Measurements from ENCODE around the gene PKNOX1. TPM values are rescaled to one million over a fixed set of nuclear protein-coding genes. Genes with fewer than 3 reads are reported as not detected.

The PKNOX1 gene
- total and polyA plus RNA-seq, 9 of the 15 experiments (the other 6 are each of a cell fraction or from before 2014, with no cell fraction given) = 8.8 to 25.9 (median 13.2) TPM

- TF ChIP-seq CTCF (IDR thresholded peaks at IDR 0.05 in 2 of 3, conservative IDR thresholded peaks at IDR 0.05 in 1 of 3; ENCODE audit: insufficient read depth in 2 of 3, low read depth in 1 of 3, low read length in 3 of 3) (peak in 1 of 3 experiments; percentile 85; a peak in 2 of 6 replicates), LEF1 (IDR thresholded peaks at IDR 0.05) (peak; percentile 68), POLR2H (tag; IDR thresholded peaks at IDR 0.05; ENCODE audit: low read depth) (no peak), CTCFL (IDR thresholded peaks at IDR 0.05; ENCODE audit: borderline replicate concordance, insufficient read depth, low read depth, low read length, poor library complexity, severe bottlenecking) (peak; percentile 2), BRCA1 (IDR thresholded peaks at IDR 0.05) (no peak), BRCA1 (CRISPR knock-in tag; IDR thresholded peaks at IDR 0.05) (no peak), SMAD1 (IDR thresholded peaks at IDR 0.05; ENCODE audit: low read depth, low read length, partially characterized antibody) (no peak), ATF2 (CRISPR knock-in tag; IDR thresholded peaks at IDR 0.05) (no peak), FOSL1 (tag; conservative IDR thresholded peaks at IDR 0.05) (peak; percentile 38; the same call in 1 of the 2 replicates), ARID1B (IDR thresholded peaks at IDR 0.05) (0 out of 2 replicates have a peak, but pooled peaks have one; percentile 35), ZBTB1 (CRISPR knock-in tag; IDR thresholded peaks at IDR 0.05; ENCODE audit: borderline replicate concordance, low read depth) (no peak), ARNT (IDR thresholded peaks at IDR 0.05) (no peak)
- TF ChIP-seq, protein P1, sequence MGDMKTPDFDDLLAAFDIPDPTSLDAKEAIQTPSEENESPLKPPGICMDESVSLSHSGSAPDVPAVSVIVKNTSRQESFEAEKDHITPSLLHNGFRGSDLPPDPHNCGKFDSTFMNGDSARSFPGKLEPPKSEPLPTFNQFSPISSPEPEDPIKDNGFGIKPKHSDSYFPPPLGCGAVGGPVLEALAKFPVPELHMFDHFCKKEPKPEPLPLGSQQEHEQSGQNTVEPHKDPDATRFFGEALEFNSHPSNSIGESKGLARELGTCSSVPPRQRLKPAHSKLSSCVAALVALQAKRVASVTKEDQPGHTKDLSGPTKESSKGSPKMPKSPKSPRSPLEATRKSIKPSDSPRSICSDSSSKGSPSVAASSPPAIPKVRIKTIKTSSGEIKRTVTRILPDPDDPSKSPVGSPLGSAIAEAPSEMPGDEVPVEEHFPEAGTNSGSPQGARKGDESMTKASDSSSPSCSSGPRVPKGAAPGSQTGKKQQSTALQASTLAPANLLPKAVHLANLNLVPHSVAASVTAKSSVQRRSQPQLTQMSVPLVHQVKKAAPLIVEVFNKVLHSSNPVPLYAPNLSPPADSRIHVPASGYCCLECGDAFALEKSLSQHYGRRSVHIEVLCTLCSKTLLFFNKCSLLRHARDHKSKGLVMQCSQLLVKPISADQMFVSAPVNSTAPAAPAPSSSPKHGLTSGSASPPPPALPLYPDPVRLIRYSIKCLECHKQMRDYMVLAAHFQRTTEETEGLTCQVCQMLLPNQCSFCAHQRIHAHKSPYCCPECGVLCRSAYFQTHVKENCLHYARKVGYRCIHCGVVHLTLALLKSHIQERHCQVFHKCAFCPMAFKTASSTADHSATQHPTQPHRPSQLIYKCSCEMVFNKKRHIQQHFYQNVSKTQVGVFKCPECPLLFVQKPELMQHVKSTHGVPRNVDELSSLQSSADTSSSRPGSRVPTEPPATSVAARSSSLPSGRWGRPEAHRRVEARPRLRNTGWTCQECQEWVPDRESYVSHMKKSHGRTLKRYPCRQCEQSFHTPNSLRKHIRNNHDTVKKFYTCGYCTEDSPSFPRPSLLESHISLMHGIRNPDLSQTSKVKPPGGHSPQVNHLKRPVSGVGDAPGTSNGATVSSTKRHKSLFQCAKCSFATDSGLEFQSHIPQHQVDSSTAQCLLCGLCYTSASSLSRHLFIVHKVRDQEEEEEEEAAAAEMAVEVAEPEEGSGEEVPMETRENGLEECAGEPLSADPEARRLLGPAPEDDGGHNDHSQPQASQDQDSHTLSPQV (IDR thresholded peaks at IDR 0.05) = peak; percentile 82
- TF ChIP-seq, protein P2, sequence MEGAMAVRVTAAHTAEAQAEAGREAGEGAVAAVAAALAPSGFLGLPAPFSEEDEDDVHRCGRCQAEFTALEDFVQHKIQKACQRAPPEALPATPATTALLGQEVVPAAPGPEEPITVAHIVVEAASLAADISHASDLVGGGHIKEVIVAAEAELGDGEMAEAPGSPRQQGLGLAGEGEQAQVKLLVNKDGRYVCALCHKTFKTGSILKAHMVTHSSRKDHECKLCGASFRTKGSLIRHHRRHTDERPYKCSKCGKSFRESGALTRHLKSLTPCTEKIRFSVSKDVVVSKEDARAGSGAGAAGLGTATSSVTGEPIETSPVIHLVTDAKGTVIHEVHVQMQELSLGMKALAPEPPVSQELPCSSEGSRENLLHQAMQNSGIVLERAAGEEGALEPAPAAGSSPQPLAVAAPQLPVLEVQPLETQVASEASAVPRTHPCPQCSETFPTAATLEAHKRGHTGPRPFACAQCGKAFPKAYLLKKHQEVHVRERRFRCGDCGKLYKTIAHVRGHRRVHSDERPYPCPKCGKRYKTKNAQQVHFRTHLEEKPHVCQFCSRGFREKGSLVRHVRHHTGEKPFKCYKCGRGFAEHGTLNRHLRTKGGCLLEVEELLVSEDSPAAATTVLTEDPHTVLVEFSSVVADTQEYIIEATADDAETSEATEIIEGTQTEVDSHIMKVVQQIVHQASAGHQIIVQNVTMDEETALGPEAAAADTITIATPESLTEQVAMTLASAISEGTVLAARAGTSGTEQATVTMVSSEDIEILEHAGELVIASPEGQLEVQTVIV (CRISPR knock-in tag; IDR thresholded peaks at IDR 0.05; ENCODE audit: borderline replicate concordance) = no peak
Observed at GRCh38 chr21:42973991-42974831, at the start of gene PKNOX1 (continued).

Data from K562 (cell line).